HCT116 (cell line): Measurements from ENCODE around the gene GRAMD4. TPM values are rescaled to one million over a fixed set of nuclear protein-coding genes. Genes with fewer than 3 reads are reported as not detected.

Source experiments
- ATAC-seq: fragments of 200-7000 bp; cut with Tn5 transposase; 2 replicates; pipeline ENCODE4 v1.9.1; 2020; ENCODE audit warnings: mild to moderate bottlenecking, moderate library complexity
- BruUV-seq: library from RNA; stranded (reverse); fragments of 400-500 nt; replicated peaks from 2 replicates; lab custom pipeline; 2021; lab: Mats Ljungman, UMichigan
- CTCF ChIA-PET: fragments of 300-600 bp; sonication (Branson Sonifier 250); formaldehyde crosslinking; loops from one replicate; lab custom pipeline; 2021; ENCODE audit warnings: antibody characterized with exemption; lab: Charles Lee
- POLR2A ChIA-PET: fragments of 300-600, 350-600 bp; sonication (Branson Sonifier 250); formaldehyde crosslinking; loops from one replicate; lab custom pipeline; 2021; ENCODE audit warnings: antibody characterized with exemption; lab: Charles Lee
- RAD21 ChIA-PET, 2 experiments: fragments of 300-600 bp; sonication (Branson Sonifier 250); formaldehyde crosslinking; loops; one replicate each; lab custom pipeline; 2023; ENCODE audit warnings: low total read pairs in 2 of 2; ENCODE audit not compliant: uncharacterized antibody in 2 of 2, unreplicated experiment in 2 of 2, low non-redundant PET in 1 of 2; lab: Charles Lee
- DNase-seq: peaks from one replicate; pipeline ENCODE4 v3.0.0-alpha.2; 2010; ENCODE audit warnings: low read depth, low spot score
- H2AFZ ChIP-seq: fragments of 200-600 bp; shearing (Covaris generic), sonication (generic); 2 replicates; pipeline ENCODE4 v1.6.1; 2017; ENCODE audit warnings: low read depth, mixed run types, mixed read lengths, antibody characterized with exemption, low read length; ENCODE audit not compliant: poor library complexity, severe bottlenecking
- H3K27ac ChIP-seq: 2 replicates; pipeline ENCODE4 v1.5.1; 2012; ENCODE audit warnings: low read depth, low read length
- H3K27me3 ChIP-seq: fragments of 200-600 bp; sonication (generic); 2 replicates; pipeline ENCODE4 v1.6.1; 2016; ENCODE audit warnings: mixed run types, low read length, mixed read lengths; ENCODE audit not compliant: insufficient read depth
- H3K36me3 ChIP-seq, 2 experiments: fragments of 200-500 bp in 1 of 2; fragments of 200-600 bp in 1 of 2; sonication (Bioruptor generic) in 1 of 2; sonication (generic) in 1 of 2; 2 replicates each; pipeline versions ENCODE4 v1.5.1 to v1.6.1; 2014 to 2016; ENCODE audit warnings: low read length in 2 of 2, inconsistent platforms in 1 of 2, mixed read lengths in 1 of 2, mixed run types in 1 of 2; ENCODE audit not compliant: insufficient read depth in 2 of 2, control insufficient read depth in 1 of 2
- H3K4me1 ChIP-seq, 2 experiments: fragments of 200-600 bp in 1 of 2; sonication (generic) in 1 of 2; 2 replicates each; pipeline versions ENCODE4 v1.5.1 to v1.6.1; 2012 to 2017; ENCODE audit warnings: low read length in 2 of 2, inconsistent platforms in 1 of 2, mild to moderate bottlenecking in 1 of 2, mixed read lengths in 1 of 2, mixed run types in 1 of 2, moderate library complexity in 1 of 2; ENCODE audit not compliant: insufficient read depth in 2 of 2, control insufficient read depth in 1 of 2
- H3K4me2 ChIP-seq: fragments of 200-600 bp; sonication (generic); 2 replicates; pipeline ENCODE4 v1.6.1; 2017; ENCODE audit warnings: mixed run types, low read length, mixed read lengths
- H3K4me3 ChIP-seq, 2 experiments: fragments of 200-600 bp in 1 of 2; sonication (generic) in 1 of 2; replicated peaks in 1 of 2; 2 replicates each; pipeline ENCODE4 v1.5.1; 2011 to 2016; ENCODE audit warnings: low read length in 2 of 2, control low read depth in 1 of 2, low read depth in 1 of 2, mild to moderate bottlenecking in 1 of 2, mixed read lengths in 1 of 2, mixed run types in 1 of 2
- H3K79me2 ChIP-seq: fragments of 200-600 bp; sonication (generic); 2 replicates; pipeline ENCODE4 v1.6.1; 2017; ENCODE audit warnings: mild to moderate bottlenecking, mixed run types, low read length, moderate library complexity, mixed read lengths; ENCODE audit not compliant: insufficient read depth
- H3K9ac ChIP-seq: fragments of 200-600 bp; sonication (generic); 2 replicates; pipeline ENCODE4 v1.6.1; 2016; ENCODE audit warnings: low read length, mixed read lengths
- H3K9me2 ChIP-seq: fragments of 200-600 bp; sonication (generic), shearing (Covaris generic); 2 replicates; pipeline ENCODE4 v1.6.1; 2017; ENCODE audit warnings: mixed run types, mild to moderate bottlenecking, moderate library complexity; ENCODE audit not compliant: insufficient read depth
- H3K9me3 ChIP-seq, 2 experiments: fragments of 200-500 bp in 1 of 2; fragments of 200-600 bp in 1 of 2; sonication (Bioruptor generic) in 1 of 2; sonication (generic) in 1 of 2; 2 replicates each; pipeline ENCODE4 v1.6.1; 2014 to 2017; ENCODE audit warnings: low read length in 2 of 2, mixed read lengths in 2 of 2, inconsistent platforms in 1 of 2, low read depth in 1 of 2, mild to moderate bottlenecking in 1 of 2, mixed run types in 1 of 2, moderate library complexity in 1 of 2; ENCODE audit not compliant: control insufficient read depth in 1 of 2, insufficient read depth in 1 of 2
- H4K20me1 ChIP-seq: fragments of 200-600 bp; sonication (generic), shearing (Covaris generic); 2 replicates; pipeline ENCODE4 v1.6.1; 2017; ENCODE audit warnings: mixed run types, mild to moderate bottlenecking, moderate library complexity; ENCODE audit not compliant: insufficient read depth
- CBX3 ChIP-seq: IDR thresholded peaks from 2 replicates; pipeline ENCODE4 v1.6.1; 2012; ENCODE audit warnings: low read depth
- CEBPB ChIP-seq: IDR thresholded peaks from 2 replicates; pipeline ENCODE4 v1.6.1; 2012; ENCODE audit warnings: low read depth
- CTCF ChIP-seq, 3 experiments: fragments of 200-600 bp in 1 of 3; sonication (generic) in 1 of 3; IDR thresholded peaks in 2 of 3; conservative IDR thresholded peaks in 1 of 3; 2 replicates each; pipeline ENCODE4 v1.5.1; 2012 to 2017; ENCODE audit warnings: low read depth in 2 of 3, low read length in 2 of 3, antibody characterized with exemption in 1 of 3, borderline replicate concordance in 1 of 3, control low read depth in 1 of 3, mild to moderate bottlenecking in 1 of 3, mixed read lengths in 1 of 3, mixed run types in 1 of 3, moderate library complexity in 1 of 3; ENCODE audit not compliant: insufficient read depth in 1 of 3
- EGR1 ChIP-seq: IDR thresholded peaks from 2 replicates; pipeline ENCODE4 v1.6.1; 2012; ENCODE audit warnings: low read depth
- EZH2 ChIP-seq: fragments of 200-600 bp; sonication (generic); IDR thresholded peaks from 2 replicates; pipeline ENCODE4 v1.6.1; 2017; ENCODE audit warnings: antibody characterized with exemption, mixed run types
- POLR2A ChIP-seq: IDR thresholded peaks from 2 replicates; pipeline ENCODE4 v1.7.0; 2011; ENCODE audit warnings: borderline replicate concordance; ENCODE audit not compliant: insufficient read depth, insufficient read length; ENCODE audit errors: extremely low read depth
- SIN3A ChIP-seq: IDR thresholded peaks from 2 replicates; pipeline ENCODE4 v1.6.1; 2012; ENCODE audit warnings: low read depth
- SP1 ChIP-seq: IDR thresholded peaks from 2 replicates; pipeline ENCODE4 v1.6.1; 2012; ENCODE audit warnings: low read depth
- YY1 ChIP-seq: IDR thresholded peaks from 2 replicates; pipeline ENCODE4 v1.6.1; 2011; ENCODE audit warnings: low read length, low read depth, moderate library complexity, mild to moderate bottlenecking; ENCODE audit not compliant: insufficient replicate concordance; ENCODE audit errors: extremely low read depth
- ZFX ChIP-seq: fragments of 450-650 bp; IDR thresholded peaks from 2 replicates; pipeline ENCODE4 v1.6.1; 2017
- intact Hi-C: fragments of 100-400 bp; cut with micrococcal nuclease; formaldehyde crosslinking; loops from 2 replicates; pipeline ENCODE4 v1.10.0; 2022
- total RNA-seq: library from RNA; stranded (reverse); gene quantifications from one replicate; pipeline ENCODE4 v1.2.1, GENCODE V29; 2021; ENCODE audit not compliant: unreplicated experiment
- TF ChIP-seq, protein P1 (sequence below): IDR thresholded peaks from 2 replicates; pipeline ENCODE4 v1.6.1; 2012

The GRAMD4 gene
- total RNA-seq, 1 experiment from 2014 or later: 25.8 TPM

- no peak for DNase-seq
- BruUV-seq: no TSS peak
- ChIA-PET POLR2A (no interaction called here), RAD21 (no interaction called here), CTCF (no interaction called here)
- Histone ChIP-seq H3K27me3 (no peaks in the 10 kb centered on the region), H3K4me1 (no peaks in the 10 kb centered on the region), H3K4me2 (no peak overlapping the region), H3K79me2 (no peaks in the 10 kb centered on the region), H4K20me1 (no peaks in the 10 kb centered on the region), H3K9ac (no peak overlapping the region), H3K9me3 (no peaks in the 10 kb centered on the region), H3K36me3 (peaks cover 13 to 33% of the 10 kb centered on the region in 2 experiments), H3K4me3 (no peak overlapping the region), H2AFZ (no peak overlapping the region), H3K27ac (no peak overlapping the region), H3K9me2 (no peaks in the 10 kb centered on the region)
- ATAC-seq: no peak
- intact Hi-C loops: no loop called here
- no peak for TF ChIP-seq EGR1
- TF ChIP-seq CBX3: no peak
- TF ChIP-seq SIN3A: no peak
- no peak for TF ChIP-seq YY1
- no peak for TF ChIP-seq EZH2
- no peak for TF ChIP-seq POLR2A
- TF ChIP-seq CEBPB: no peak
- TF ChIP-seq, protein P1, sequence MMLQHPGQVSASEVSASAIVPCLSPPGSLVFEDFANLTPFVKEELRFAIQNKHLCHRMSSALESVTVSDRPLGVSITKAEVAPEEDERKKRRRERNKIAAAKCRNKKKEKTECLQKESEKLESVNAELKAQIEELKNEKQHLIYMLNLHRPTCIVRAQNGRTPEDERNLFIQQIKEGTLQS: no peak
- no peak for TF ChIP-seq CTCF (IDR thresholded peaks at IDR 0.05 in 2 of 3, conservative IDR thresholded peaks at IDR 0.05 in 1 of 3; ENCODE audit: borderline replicate concordance in 1 of 3, insufficient read depth in 1 of 3, low read depth in 2 of 3, low read length in 2 of 3)
- TF ChIP-seq SP1: no peak
- TF ChIP-seq ZFX: no peak
These were observed 74.4 kb downstream of the GRAMD4 start for GRCh38 chr22:46694416-46695170.
